ENCODE measurements around the gene PLAAT5. TPM values are rescaled to one million over a fixed set of nuclear protein-coding genes. Genes with fewer than 3 reads are reported as not detected.

PLAAT5 gene
- total RNA-seq, 4 donors from 2014 or later: 0.13 to 1.3 (median 1.1) TPM; not detected in 1

GRCh38 chr11:63485777-63486176 lies 5.2 kb downstream of the PLAAT5 start:
- Histone ChIP-seq H3K36me3 (no peaks in the 10 kb centered on the region), H3K9me3 (peaks cover 0 to 12% (median 0%) of the 10 kb centered on the region in 3 donors), H3K4me1 (peaks cover 0 to 21% (median 1%) of the 10 kb centered on the region in 3 donors), H3K27me3 (peaks cover 0 to 10% (median 0%) of the 10 kb centered on the region in 4 donors), H3K27ac (no peak overlapping the region), H3K4me3 (no peak overlapping the region)
- TF ChIP-seq CTCF (IDR thresholded peaks at IDR 0.05) (no peak), POLR2A (IDR thresholded peaks at IDR 0.05) (no peak)
- no peak for DNase-seq
- WGBS, 2 donors: 75 to 76% methylated on average over 3 of the region's 3 CpGs
- intact Hi-C loops (cut with DNase I): no loop called here

GRCh38 chr11:63480039-63480438 lies 10.9 kb downstream of the PLAAT5 start:
- WGBS, 2 donors: 81 to 93% methylated on average over 6 of the region's 6 CpGs

DNA sequence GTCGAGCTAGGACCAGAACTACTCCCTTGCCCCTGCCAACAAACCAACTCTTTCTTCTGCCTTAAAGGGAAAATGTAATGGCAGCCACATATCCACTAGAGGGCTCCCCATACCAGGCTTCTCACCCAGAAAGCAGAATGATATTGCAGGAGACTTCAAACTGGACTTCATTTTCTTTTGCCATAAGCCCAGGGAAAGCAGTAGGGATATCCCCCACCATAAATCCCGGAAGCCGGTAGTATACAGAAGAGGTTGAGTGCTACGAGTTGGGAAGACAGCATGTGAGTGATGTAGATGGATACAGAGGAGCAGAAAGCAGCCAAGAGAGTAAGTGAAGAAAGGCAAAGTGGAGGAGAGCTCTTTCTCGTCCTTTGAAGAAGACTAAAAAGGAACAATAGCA lies 12.1 kb downstream of the PLAAT5 start:
- H3K4me3 ChIP-seq: no peak overlapping the region
- intact Hi-C loops (cut with DNase I): loop anchor here (10.0 kb wide), 1 partner anchor 256 kb away; no protein-coding TSS in a partner anchor
- no peak for TF ChIP-seq POLR2A (IDR thresholded peaks at IDR 0.05)
- TF ChIP-seq CTCF (IDR thresholded peaks at IDR 0.05): peak; percentile 60 to 92 (median 88)
- H3K27ac ChIP-seq: no peak overlapping the region
- H3K4me1 ChIP-seq: no peaks in the 10 kb centered on the region
- H3K9me3 ChIP-seq: peaks cover 0 to 9% (median 0%) of the 10 kb centered on the region in 3 donors
- H3K27me3 ChIP-seq: no peaks in the 10 kb centered on the region
- no peak for DNase-seq
- 13% methylated on average over 5 of the region's 5 CpGs for WGBS, 2 donors
- no peaks in the 10 kb centered on the region for H3K36me3 ChIP-seq

More at GRCh38 chr11:63480039-63480438, 10.9 kb downstream of the PLAAT5 start:
- Histone ChIP-seq H3K36me3 (no peaks in the 10 kb centered on the region), H3K9me3 (peaks cover 0 to 10% (median 0%) of the 10 kb centered on the region in 3 donors), H3K27ac (no peak overlapping the region), H3K27me3 (no peaks in the 10 kb centered on the region), H3K4me1 (no peaks in the 10 kb centered on the region), H3K4me3 (no peak overlapping the region)
- intact Hi-C loops (cut with DNase I): loop anchor here (5.0 kb wide), 1 partner anchor 157 kb away; no protein-coding TSS in a partner anchor
- DNase-seq: no peak
- TF ChIP-seq CTCF (IDR thresholded peaks at IDR 0.05) (no peak), POLR2A (IDR thresholded peaks at IDR 0.05) (no peak)

DNA sequence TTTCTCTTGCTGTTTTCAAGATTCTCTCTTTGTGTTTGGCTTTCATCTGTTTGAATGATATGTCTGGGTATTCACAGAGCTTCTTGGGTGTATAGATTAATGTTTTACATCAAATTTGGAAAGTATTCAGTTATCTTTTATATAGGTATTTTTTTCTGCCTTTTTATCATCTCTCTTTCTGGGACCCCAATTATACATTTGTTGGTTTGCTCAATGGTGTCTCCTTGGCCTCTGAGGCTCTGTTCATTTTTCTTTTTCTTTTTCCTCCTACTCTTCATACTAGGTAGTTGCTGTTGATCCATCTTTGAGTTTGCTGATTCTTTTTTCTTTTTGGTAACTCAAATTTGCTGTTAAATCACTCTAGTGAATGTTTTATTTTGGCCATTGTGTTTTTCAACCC lies 14.3 kb downstream of the PLAAT5 start:
- H3K36me3 ChIP-seq: no peaks in the 10 kb centered on the region
- intact Hi-C loops (cut with DNase I): loop anchor here (10.0 kb wide), 1 partner anchor 258 kb away; no protein-coding TSS in a partner anchor
- no peak for TF ChIP-seq CTCF (IDR thresholded peaks at IDR 0.05)
- TF ChIP-seq POLR2A (IDR thresholded peaks at IDR 0.05): no peak
- peaks cover 0 to 9% (median 0%) of the 10 kb centered on the region in 3 donors for H3K9me3 ChIP-seq
- H3K4me3 ChIP-seq: no peak overlapping the region
- H3K27me3 ChIP-seq: no peaks in the 10 kb centered on the region
- no peaks in the 10 kb centered on the region for H3K4me1 ChIP-seq
- no peak overlapping the region for H3K27ac ChIP-seq
- no peak for DNase-seq

DNA sequence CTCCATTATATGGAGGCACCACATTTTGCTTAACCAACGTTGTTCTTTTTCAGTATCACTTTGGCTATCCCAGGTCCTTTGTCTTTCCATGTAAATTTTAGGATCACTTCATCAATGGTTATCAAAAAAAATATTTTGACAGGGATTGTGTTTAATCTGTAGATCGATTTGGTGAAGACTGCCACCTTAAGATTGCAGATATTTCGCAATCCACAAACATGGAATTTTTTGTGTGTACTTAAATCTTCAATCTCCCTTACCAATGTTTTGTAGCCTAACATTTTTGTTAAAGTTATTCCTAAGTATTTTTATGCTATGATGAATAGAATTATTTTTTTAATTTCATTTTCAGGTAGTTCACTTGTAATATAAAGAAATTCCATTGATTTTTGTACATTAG lies 18.6 kb downstream of the PLAAT5 start:
- Histone ChIP-seq H3K4me3 (no peak overlapping the region), H3K27me3 (peaks cover 0 to 3% (median 0%) of the 10 kb centered on the region in 4 donors), H3K36me3 (no peaks in the 10 kb centered on the region), H3K4me1 (no peaks in the 10 kb centered on the region), H3K27ac (no peak overlapping the region), H3K9me3 (peaks cover 0 to 9% (median 0%) of the 10 kb centered on the region in 3 donors)
- no peak for DNase-seq
- intact Hi-C loops (cut with DNase I): loop anchor here (10.0 kb wide), 1 partner anchor 262 kb away; no protein-coding TSS in a partner anchor
- TF ChIP-seq POLR2A (IDR thresholded peaks at IDR 0.05) (no peak), CTCF (IDR thresholded peaks at IDR 0.05) (no peak)
- 71 to 83% methylated on average over 3 of the region's 3 CpGs for WGBS, 2 donors
